GM12891 (cell line): ENCODE measurements around the gene VPS37C.

ENCODE experiments used
- DNase-seq: peaks from one replicate; pipeline ENCODE4 v3.0.0; 2011; ENCODE audit warnings: low spot score; ENCODE audit not compliant: insufficient read length
- FAIRE-seq: peaks from 2 replicates; lab custom pipeline; 2011; peaks lifted over from hg19 to GRCh38; lab: Jason Lieb, UNC
- PAX5 ChIP-seq: IDR thresholded peaks from 2 replicates; pipeline ENCODE4 v1.6.1; 2011; ENCODE audit warnings: low read length, moderate library complexity, mild to moderate bottlenecking; ENCODE audit not compliant: insufficient read depth, severe bottlenecking
- POLR2A ChIP-seq: IDR thresholded peaks from 2 replicates; pipeline ENCODE4 v1.6.1; 2011; ENCODE audit warnings: low read depth, low read length, control low read depth
- POLR2AphosphoS5 ChIP-seq: IDR thresholded peaks from 2 replicates; pipeline ENCODE4 v1.6.1; 2011; ENCODE audit warnings: low read depth, low read length, control low read depth
- POU2F2 ChIP-seq: IDR thresholded peaks from 2 replicates; pipeline ENCODE4 v1.6.1; 2011; ENCODE audit warnings: low read depth, mild to moderate bottlenecking, control low read depth, low read length, moderate library complexity
- SPI1 ChIP-seq: IDR thresholded peaks from 2 replicates; pipeline ENCODE4 v1.6.1; 2011; ENCODE audit warnings: low read depth, low read length, control low read depth
- TAF1 ChIP-seq: IDR thresholded peaks from 2 replicates; pipeline ENCODE4 v1.6.1; 2011; ENCODE audit warnings: low read depth, low read length, control low read depth

Gene VPS37C

GRCh38 chr11:61090521-61090920, 70.7 kb downstream of the VPS37C start:
- TF ChIP-seq POLR2A (no peak), POU2F2 (no peak), POLR2AphosphoS5 (no peak), TAF1 (no peak), PAX5 (no peak), SPI1 (no peak)
- FAIRE-seq: no peak

GRCh38 chr11:61089806-61090491, 71.3 kb downstream of the VPS37C start:
- FAIRE-seq: no peak
- no peak for DNase-seq
- TF ChIP-seq PAX5 (no peak), POLR2AphosphoS5 (no peak), POLR2A (no peak), SPI1 (no peak), POU2F2 (no peak), TAF1 (no peak)

More at GRCh38 chr11:61090521-61090920, 70.7 kb downstream of the VPS37C start:
- no peak for DNase-seq

- DNase-seq (no peak), FAIRE-seq (peak; percentile 70)
- TF ChIP-seq PAX5 (no peak), POLR2A (no peak), POLR2AphosphoS5 (no peak), POU2F2 (no peak), SPI1 (no peak), TAF1 (no peak)
These were observed 73.7 kb downstream of the VPS37C start for GRCh38 chr11:61087426-61088119.

GRCh38 chr11:61083601-61084147, 77.6 kb downstream of the VPS37C start:
- DNase-seq (no peak), FAIRE-seq (peak; percentile 78)
- TF ChIP-seq SPI1: no peak

GRCh38 chr11:61082931-61083531, 78.2 kb downstream of the VPS37C start:
- no peak for TF ChIP-seq TAF1
- TF ChIP-seq PAX5: no peak
- TF ChIP-seq POLR2A: no peak
- no peak for TF ChIP-seq POLR2AphosphoS5
- no peak for TF ChIP-seq POU2F2
- TF ChIP-seq SPI1: no peak
- FAIRE-seq (no peak), DNase-seq (no peak)

- no peak for DNase-seq
- FAIRE-seq: no peak
- TF ChIP-seq POLR2A (no peak), SPI1 (no peak), PAX5 (no peak), POU2F2 (no peak), POLR2AphosphoS5 (no peak), TAF1 (no peak)
These were observed 79.0 kb downstream of the VPS37C start for GRCh38 chr11:61082062-61082870.

- DNase-seq: no peak
- FAIRE-seq: no peak
These were observed 80.1 kb downstream of the VPS37C start for GRCh38 chr11:61080986-61081590.

GRCh38 chr11:61080526-61080925, 80.7 kb downstream of the VPS37C start:
- TF ChIP-seq POLR2AphosphoS5: no peak
- TF ChIP-seq POU2F2: no peak
- TF ChIP-seq TAF1: no peak
- no peak for TF ChIP-seq POLR2A
- no peak for TF ChIP-seq PAX5
- TF ChIP-seq SPI1: no peak
- no peak for FAIRE-seq
- no peak for DNase-seq

More at GRCh38 chr11:61080986-61081590, 80.1 kb downstream of the VPS37C start:
- TF ChIP-seq SPI1: no peak
- TF ChIP-seq POLR2AphosphoS5: no peak
- no peak for TF ChIP-seq PAX5
- TF ChIP-seq TAF1: no peak
- no peak for TF ChIP-seq POLR2A
